Measurements from ENCODE around the gene XRCC1.

Gene XRCC1

DNA sequence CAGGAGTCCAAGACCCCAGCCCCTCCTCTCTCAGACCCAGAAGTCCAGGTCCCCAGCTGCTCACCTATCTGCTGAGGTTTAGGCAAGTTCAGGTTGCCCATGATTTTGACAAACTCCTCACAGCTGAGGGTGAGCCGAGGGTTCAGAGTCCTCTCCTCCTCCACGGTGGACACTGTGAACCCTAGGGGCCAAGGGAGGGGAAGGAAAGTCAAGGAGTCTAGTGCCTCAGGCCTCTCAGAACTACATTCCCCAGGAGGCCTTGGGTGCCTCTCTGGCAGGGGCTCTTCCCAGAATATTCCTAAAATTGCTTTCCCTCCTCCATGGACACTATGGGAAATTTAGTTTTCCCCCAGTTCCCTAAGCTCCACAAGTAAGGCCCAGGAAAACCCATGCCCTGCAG, 67.4 kb downstream of the XRCC1 start:
- DNase-seq = no peak

DNA sequence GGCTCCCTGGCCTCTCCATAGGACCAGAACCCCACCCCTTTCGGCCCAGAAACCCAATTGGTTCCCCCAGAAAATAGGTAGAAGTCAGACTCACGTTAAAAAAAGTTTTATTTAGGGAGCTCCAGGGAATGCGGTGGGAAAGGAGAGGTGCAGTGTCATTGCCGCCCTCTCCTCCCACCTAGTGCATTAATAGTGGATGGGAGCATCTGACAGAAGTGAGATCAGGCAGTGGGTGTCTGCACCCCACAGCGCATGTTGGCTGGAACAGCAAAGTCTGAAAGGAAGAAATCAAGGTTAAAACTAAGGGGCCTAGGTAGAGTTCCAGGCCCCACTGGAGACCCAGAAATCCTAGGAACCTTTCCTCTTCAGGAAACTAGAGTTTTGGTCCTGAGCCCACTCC, 68.7 kb downstream of the XRCC1 start:
- no peak for DNase-seq

DNA sequence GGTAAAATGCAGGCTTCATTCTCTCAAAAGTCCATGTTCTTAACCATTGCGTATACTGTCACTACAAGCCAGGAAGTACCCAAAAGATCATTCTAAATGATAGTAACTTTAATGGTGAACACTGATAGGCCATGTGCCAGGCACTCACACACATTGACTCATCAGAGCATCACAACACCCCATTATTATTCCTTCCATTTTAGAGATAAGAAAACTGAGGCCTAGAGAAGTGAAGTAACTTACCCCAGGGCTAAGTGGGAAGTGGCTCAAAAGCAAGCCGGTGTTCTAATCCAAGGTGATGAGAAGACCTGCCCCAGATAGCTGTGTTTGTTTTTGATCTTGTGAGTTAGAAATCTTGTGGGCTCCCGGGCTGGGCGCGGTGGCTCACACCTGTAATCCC, 69.4 kb downstream of the XRCC1 start:
- DNase-seq = no peak

DNA sequence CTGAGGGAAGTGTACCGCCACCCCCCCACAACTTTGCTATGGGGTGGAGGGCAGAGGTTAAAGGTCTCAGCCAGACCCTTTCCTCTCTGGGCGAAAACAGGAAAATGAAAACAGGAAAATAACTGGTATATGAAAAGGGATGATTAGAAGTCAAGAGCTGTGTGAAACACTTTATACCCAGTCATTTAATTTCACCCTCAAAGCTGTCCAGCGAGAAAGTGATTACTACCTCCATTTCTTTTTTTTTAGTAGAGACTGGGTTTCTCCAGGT, 70.2 kb downstream of the XRCC1 start:
- no peak for DNase-seq

DNA sequence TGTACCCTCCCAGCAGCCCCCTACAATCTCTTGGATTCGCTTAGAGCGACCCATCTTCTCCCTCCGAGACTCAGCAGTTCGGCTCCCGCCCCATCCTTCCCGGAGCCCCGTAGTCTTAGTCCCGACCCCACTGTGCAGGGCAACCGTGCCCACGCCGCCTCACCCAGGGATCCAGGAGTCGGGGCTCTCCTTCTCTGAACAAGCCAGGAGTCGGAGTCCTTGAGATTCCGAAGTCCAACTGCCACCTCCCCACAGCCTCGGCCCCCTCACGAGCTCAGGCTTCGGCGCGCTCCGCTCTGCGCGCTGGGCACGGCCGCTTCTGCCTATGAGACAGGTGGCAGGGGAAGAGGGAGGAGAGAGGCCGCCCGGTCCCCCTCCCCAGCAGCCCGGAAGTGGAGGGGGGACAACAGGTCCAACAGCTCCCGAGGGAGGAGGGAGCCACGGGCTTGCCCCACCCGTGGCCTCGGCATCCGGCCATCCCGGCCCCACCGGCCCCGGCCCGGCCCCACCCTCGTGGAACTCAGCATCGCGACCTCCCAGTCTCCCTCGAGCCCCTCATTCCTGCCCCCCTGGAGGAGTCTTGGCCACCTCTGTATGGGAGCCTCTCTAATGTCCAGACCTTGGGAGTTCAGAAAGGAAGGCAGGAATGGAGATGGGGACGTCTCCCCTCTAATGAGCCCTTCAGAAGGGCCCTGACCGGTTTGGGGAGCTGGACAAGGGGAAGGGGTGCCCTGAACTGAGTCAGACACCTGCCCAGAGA, 70.7 kb downstream of the XRCC1 start, which contains the start of gene PHLDB3:
Gene PHLDB3, minus strand, starts transcription at position 321 of the 760 bp plus-strand sequence. CDS start 628 bp downstream, outside the sequence.
- peak; percentile 53 for DNase-seq

DNA sequence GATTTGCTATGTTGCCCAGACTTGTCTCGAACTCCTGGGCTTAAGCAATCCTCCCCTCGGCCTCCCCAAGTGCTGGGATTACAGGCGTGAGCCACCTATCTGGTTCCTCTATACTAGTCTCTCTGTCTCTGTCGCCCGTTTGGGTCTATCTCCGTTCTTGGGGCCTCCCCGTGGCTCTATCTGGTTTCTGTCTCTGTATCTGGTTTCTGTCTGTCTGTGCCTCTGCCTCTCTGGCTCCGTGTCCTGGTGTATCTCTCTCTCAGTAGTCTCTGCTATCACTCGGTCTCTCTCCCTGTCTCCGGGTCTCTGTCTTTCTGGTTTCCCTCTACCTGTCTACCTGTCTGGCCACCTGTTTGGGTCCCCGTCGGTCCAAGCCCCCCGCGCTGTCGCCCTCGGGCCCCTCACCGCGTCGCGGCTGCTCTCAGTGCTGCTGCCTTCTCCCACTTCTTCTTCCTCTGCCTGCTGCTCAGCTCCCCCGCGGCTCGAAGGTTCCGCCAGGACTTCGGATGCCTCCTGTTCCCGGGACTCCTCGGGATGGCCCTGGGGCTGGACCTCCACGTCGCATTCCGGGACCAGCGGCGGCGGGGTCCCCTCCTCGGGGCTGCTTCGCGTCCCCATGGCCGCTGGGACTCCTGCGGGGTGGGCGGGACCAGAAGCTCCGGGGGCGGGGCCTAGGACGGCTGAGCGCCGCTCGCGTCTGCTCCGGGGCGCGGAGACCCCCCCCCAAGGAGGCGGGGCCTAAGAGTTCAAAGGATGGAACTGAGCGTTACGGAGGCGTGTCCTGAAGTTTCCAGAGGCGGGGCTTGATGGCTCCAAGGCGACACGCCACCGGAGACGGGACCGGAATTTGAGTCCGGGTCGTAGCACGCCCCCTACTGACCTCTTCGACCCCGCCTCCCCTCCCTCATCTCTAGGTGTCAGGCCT, 71.6 kb downstream of the XRCC1 start:
- DNase-seq = peak; percentile 91

DNA sequence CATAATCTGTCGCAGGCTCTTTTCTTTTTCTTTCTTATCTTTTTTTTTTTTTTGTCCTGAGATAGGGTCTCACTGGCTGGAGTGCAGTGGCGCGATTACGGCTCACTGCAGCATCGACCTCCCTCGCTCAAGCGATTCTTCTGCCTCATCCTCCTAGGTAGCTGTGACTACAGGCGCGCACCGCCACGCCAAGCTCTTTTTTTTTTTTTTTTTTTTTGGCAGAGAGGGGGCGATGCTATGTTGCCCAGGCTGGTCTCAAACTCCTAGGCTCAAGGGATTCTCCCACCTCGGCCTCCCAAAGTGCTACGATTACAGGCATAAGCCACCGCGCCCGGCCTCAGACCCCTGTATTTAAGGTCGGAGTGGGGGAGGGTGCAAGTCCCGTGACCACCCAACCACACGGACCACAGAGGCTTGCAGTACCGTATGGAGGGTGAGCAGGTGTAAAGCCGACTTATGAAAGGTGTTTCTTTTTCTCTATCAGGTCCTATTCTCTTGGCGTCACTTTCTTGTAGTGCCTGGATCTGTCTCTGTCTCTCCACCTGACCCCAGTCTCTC, 72.8 kb downstream of the XRCC1 start:
- DNase-seq = no peak

DNA sequence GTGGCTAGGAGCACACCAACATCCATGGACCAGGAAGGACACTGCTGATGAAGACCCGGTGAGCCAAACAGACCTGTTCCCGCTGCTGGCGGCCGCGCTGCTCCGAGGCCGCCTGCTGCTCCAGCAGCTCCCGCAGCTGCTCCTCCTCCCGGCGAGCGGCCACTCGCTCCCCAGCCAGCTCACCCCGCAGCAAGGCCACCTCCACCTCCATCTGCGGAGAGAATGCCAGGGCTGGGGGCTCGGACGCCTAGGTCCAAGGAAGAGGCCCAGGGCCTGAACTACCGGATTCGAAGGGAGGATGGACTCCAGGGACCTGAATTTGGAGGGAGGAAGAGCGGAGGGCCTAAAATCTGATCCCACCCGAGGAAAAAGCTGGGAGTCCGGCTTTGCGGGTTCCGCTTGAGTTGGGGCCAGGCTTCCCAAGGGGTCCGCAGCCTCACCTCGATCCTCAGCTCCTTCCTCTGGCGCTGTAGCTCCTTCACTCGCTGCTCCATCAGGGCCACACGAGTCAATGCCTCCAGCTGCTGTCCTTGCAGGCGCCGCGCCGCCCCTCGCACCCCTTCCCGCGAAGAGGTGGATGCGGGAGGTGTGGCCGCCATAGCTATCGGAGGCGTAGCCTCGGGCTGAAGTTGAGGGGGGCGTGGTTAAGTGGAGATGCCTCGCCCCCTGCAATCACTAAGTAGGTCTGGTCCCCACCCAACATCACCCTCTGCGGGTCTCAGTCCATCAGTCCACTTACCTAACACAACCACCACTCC, 73.5 kb downstream of the XRCC1 start:
- DNase-seq = no peak

DNA sequence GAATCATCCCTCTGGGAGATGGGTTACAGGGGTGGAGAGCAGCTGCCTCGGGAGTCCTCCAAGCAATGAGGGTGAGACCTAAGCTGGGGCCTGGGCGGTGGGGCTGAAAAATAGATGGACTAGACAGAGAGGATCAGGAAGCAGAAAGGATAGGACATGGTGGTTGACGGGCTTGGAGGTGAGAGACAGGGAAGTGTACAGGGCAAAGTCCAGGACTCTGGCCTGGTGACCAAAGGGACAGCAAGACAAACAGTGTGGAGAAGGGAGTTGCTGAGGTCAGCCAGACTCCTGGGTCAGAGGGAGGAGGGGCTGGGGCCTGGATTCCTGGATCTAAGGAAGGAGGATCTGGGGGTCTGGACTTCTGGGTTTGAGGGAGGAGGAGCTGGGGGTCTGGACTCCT, 76.3 kb downstream of the XRCC1 start:
- no peak for DNase-seq

DNA sequence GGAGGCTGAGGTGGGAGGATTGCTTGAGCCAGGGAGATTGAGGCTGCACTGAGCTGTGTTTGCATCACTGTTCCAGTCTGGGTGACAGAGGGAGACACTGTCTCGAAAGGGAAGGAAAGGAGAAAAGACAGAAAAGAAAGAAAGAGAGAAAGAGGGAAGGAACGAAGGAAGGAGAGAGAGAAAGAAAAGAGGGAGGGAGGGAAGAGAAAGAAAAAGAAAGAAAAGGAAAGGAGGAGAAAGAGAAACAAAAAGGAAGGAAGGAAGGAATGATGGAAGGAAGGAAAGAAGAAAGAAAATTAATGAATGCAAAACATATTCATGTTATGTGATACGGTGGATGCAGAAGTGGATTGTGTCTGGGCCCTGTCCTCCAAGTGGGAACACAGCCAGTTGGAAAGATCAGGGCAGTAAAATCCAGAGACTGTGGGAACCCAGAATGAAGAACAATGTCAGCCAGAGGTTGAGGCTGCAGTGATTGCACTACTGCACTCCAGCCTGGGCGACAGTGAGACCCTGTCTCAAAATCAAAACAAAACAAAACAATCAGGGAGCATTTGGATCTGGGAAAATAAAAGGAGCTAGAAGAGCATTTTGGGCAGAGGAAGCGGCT, 77.0 kb downstream of the XRCC1 start:
- DNase-seq = no peak

DNA sequence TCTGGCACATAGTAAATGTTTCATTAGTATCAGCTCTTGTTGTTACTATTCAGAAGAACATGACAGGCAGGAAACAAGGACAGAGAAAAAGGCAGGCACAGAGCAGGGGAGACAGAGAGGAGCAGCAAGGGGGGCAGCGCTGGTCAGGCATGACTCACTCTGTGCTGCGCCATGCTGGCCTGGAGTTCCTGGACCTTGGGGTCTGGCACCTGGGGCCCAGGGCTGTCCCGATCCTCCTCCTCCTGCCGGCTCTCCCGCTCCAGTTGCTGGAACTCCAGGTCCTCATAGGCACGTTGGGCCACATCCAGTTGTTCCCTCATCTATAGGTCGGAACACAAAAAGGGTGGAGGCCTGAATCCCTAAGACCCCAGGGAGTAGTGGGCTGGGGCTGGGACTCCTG, 78.4 kb downstream of the XRCC1 start:
- DNase-seq = no peak

DNA sequence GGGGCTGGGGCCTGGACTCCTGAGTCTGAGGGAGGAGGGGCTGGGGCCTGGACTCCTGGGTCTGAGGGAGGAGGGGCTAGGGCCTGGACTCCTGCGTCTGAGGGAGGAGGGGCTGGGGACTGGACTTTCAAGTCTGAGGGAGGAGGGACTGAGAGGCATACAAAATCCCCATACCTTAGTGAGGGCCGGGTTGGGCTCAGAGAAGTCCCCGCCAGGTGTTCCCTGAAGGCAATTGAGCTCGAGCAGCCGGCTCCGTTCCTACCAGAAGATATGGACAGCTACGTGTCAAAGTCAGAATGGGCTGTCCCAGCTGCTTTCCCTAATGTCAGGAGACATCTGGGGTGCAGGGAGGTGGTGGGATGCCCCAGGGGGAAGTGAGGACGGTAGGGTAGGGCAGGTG, 80.2 kb downstream of the XRCC1 start:
- DNase-seq = no peak
